ENCODE data around the gene ALDH1B1. TPM values are rescaled to one million over a fixed set of nuclear protein-coding genes. Genes with fewer than 3 reads are reported as not detected.

Gene ALDH1B1
- total RNA-seq = 18.0 and 22.5 TPM in 2 replicates

DNA sequence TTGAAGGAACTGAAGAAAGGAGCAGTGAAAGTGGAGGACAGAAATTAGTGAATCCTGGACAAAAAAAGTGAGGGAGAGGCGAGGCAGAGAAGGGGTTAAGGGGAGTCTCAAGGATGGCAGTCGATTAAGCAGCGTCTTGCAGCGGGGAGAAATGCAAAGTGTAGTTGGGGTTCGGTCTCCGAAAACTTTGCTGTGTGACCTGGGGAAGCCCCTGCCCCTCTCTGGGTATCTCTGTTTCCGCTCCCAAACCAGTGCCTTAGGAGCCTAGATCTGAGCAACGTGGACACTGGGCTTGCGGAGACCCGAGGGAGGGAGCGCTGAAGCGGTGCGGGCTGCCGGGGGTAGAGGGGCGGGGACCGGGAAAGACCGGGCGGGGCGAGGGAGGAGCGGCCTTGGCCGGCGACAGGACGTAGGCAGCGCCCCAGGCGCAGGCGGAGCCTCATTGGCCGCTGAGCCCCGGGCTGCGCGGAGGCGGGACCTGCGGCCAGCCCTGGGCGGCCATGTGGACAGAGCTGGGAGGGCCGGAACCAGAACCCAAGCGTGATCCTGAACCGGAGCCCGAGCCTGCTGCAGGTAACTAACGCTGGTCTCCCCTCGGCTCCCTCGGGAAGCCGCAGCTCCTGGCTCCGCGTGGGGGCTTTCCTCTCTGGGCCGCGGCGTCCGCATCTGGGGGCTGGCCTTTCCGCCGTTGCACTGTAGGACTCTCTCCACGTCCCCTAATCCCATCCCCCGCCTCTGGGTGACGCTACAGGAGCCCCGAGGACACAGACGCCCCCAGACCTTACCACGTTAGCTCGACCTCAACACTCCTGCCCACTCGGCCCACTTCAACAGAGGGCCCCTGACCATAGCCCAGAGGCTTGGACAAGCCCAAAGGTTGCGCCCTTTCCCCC lies at the start of gene ALDH1B1:
ALDH1B1 (plus strand) TSS at position 468 of the 893 bp plus-strand sequence. CDS start 3,047 bp downstream, outside the sequence.

DNA sequence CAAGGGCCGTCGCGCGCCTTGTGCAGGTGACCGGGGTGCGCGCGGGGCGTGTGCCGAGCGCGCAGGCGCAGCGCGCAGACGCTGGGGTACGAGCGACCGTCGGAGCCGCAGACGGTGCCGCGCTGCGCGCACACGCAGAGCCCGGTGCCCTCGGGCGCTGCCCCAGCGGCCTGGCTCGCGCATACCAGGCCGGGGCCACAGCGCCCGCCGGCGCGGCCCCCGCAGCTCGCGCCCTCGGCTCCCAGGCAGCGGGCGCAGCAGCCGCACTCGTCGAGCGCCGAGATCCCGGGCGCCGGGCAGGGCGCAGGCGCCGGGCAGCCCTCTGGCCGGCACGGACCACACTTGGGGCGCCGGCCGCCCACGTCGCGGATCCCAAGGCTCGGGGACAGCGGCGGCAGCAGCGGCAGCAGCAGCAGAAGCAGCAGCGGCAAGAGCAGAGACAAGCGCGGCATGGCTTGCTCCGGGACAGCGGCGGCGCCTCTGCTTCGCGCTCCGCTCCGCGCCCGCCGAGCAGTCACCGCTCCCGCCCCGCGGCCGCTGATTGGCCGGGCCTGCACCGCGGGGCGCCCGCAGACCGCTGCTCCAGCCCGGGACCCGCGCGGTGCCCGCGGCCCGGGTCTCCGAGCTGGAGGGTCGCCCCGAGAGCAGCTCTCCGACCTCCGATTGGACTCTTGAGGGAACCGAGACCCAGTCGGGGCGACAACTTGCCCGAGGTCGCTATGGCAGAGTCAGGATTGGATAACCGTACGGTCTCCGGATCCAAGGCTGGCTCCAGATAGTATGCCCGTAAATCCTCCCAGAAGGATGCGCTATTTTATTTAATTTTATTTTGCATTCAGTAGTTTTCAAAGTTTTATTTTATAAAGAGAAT lies 31.7 kb downstream of the ALDH1B1 start, which contains the start of gene IGFBPL1:
IGFBPL1 (minus strand) TSS at position 482 of the 871 bp plus-strand sequence; CDS start at position 452, 30 bp downstream.

Other genes with a start within 250 kb of the ALDH1B1 start
- gene IGFBPL1, start 31.8 kb downstream of the ALDH1B1 start, total RNA-seq = not detected in 2 replicates
- gene ANKRD18A, start 227.9 kb downstream of the ALDH1B1 start, total RNA-seq = not detected in 2 replicates